ENCODE measurements around the gene MFF. TPM values are rescaled to one million over a fixed set of nuclear protein-coding genes. Genes with fewer than 3 reads are reported as not detected.

Gene MFF
- polyA plus RNA-seq, 3 donors: 39.4 to 100 (median 91.7) TPM

GRCh38 chr2:227310756-227311110 lies 14.3 kb upstream of the MFF start:
- H3K9me3 Mint-ChIP-seq: peaks cover 0 to 3% (median 0%) of the 10 kb centered on the region in 7 donors
- Histone ChIP-seq H3K9me3 (replicated peaks in 1 of 2; ENCODE audit: control insufficient read depth in 1 of 2, insufficient read depth in 1 of 2, low read length in 2 of 2) (no peaks in the 10 kb centered on the region), H3K79me2 (ENCODE audit: insufficient read depth, low read length) (no peaks in the 10 kb centered on the region), H3K4me3 (replicated peaks in 1 of 3; ENCODE audit: low read depth in 2 of 3, low read length in 3 of 3) (no peak overlapping the region), H3K4me1 (ENCODE audit: control insufficient read depth in 1 of 2, insufficient read depth in 2 of 2, low read length in 2 of 2) (no peaks in the 10 kb centered on the region), H3K27me3 (ENCODE audit: control insufficient read depth in 2 of 2, insufficient read depth in 2 of 2, low read length in 2 of 2) (no peaks in the 10 kb centered on the region), H3K27ac (ENCODE audit: low read depth in 1 of 2, low read length in 2 of 2) (no peak overlapping the region), H3K36me3 (replicated peaks in 1 of 2; ENCODE audit: control insufficient read depth in 1 of 2, insufficient read depth in 2 of 2, low read length in 2 of 2) (no peaks in the 10 kb centered on the region), H3K4me2 (replicated peaks; ENCODE audit: extremely low read depth, low read length, poor library complexity, severe bottlenecking) (no peak overlapping the region), H2AFZ (ENCODE audit: insufficient read depth, low read depth, low read length, poor library complexity, severe bottlenecking) (no peak overlapping the region), H4K20me1 (ENCODE audit: insufficient read depth, low read length) (no peaks in the 10 kb centered on the region), H3K9ac (ENCODE audit: insufficient read depth, low read length, poor library complexity, severe bottlenecking) (no peak overlapping the region)
- H3K27ac Mint-ChIP-seq: no peak overlapping the region
- no peaks in the 10 kb centered on the region for H3K4me1 Mint-ChIP-seq
- DNase-seq: no peak
- peaks cover 0 to 5% (median 2%) of the 10 kb centered on the region in 3 donors for H3K27me3 Mint-ChIP-seq (ENCODE audit: low read depth in 3 of 3)
- TF ChIP-seq CTCF (IDR thresholded peaks at IDR 0.05): no peak
- intact Hi-C loops (cut with micrococcal nuclease): no loop called here
- WGBS (ENCODE audit: insufficient coverage): no CpG with 5 or more reads among the region's 4 CpGs
- no peaks in the 10 kb centered on the region for H3K36me3 Mint-ChIP-seq
- no peak overlapping the region for H3K4me3 Mint-ChIP-seq

DNA sequence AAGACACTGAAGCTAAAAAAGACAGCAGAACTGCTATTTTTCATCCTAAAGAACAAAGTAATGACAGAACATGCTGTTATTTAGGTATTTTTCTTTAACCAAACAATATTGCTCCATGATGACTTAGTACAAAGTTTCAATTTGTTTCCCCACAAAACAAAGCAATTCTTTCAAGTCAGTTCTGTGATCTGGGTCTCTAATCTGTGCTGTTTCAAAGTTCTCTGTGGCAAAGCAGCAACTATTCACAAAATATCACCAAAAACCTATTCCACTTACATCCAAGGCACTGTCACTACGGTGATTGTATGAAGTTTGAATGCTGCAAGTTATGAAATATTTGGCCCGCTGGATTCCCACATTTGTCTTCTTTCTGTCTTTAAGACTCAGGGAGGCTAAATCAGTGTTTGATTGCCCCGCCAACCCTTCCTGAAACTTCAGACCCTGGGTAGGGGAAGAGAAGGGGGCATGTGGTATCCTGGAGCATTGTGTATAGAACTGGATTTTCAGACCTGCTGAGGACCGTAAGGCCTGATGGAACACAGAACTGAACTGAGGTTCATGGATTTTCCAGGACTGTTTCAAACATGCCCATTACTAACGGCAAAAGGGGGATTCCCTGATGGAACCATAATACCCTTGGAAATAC lies 13.1 kb upstream of the MFF start:
- Histone ChIP-seq H4K20me1 (ENCODE audit: insufficient read depth, low read length) (no peaks in the 10 kb centered on the region), H3K36me3 (replicated peaks in 1 of 2; ENCODE audit: control insufficient read depth in 1 of 2, insufficient read depth in 2 of 2, low read length in 2 of 2) (no peaks in the 10 kb centered on the region), H3K4me2 (replicated peaks; ENCODE audit: extremely low read depth, low read length, poor library complexity, severe bottlenecking) (no peak overlapping the region), H3K4me3 (replicated peaks in 1 of 3; ENCODE audit: low read depth in 2 of 3, low read length in 3 of 3) (no peak overlapping the region), H3K4me1 (ENCODE audit: control insufficient read depth in 1 of 2, insufficient read depth in 2 of 2, low read length in 2 of 2) (no peaks in the 10 kb centered on the region), H3K79me2 (ENCODE audit: insufficient read depth, low read length) (no peaks in the 10 kb centered on the region), H3K27ac (ENCODE audit: low read depth in 1 of 2, low read length in 2 of 2) (no peak overlapping the region), H3K27me3 (ENCODE audit: control insufficient read depth in 2 of 2, insufficient read depth in 2 of 2, low read length in 2 of 2) (no peaks in the 10 kb centered on the region), H3K9me3 (replicated peaks in 1 of 2; ENCODE audit: control insufficient read depth in 1 of 2, insufficient read depth in 1 of 2, low read length in 2 of 2) (no peaks in the 10 kb centered on the region), H3K9ac (ENCODE audit: insufficient read depth, low read length, poor library complexity, severe bottlenecking) (no peak overlapping the region), H2AFZ (ENCODE audit: insufficient read depth, low read depth, low read length, poor library complexity, severe bottlenecking) (no peak overlapping the region)
- Mint-ChIP-seq H3K9me3 (peaks cover 0 to 3% (median 0%) of the 10 kb centered on the region in 7 donors), H3K27me3 (ENCODE audit: low read depth in 3 of 3) (peaks cover 2 to 7% (median 2%) of the 10 kb centered on the region in 3 donors), H3K4me3 (no peak overlapping the region), H3K4me1 (no peaks in the 10 kb centered on the region), H3K36me3 (no peaks in the 10 kb centered on the region), H3K27ac (no peak overlapping the region)
- 100% methylated on average over 3 of the region's 5 CpGs for WGBS (ENCODE audit: insufficient coverage)
- intact Hi-C loops (cut with micrococcal nuclease): no loop called here
- DNase-seq: no peak
- no peak for TF ChIP-seq CTCF (IDR thresholded peaks at IDR 0.05)

Measured in CD14-positive monocyte (primary cell).